ENCODE results near the gene MYL5. TPM values are rescaled to one million over a fixed set of nuclear protein-coding genes. Genes with fewer than 3 reads are reported as not detected.

Gene MYL5
- total RNA-seq, 4 donors from 2014 or later = 82.8 to 135 (median 95.2) TPM

DNA sequence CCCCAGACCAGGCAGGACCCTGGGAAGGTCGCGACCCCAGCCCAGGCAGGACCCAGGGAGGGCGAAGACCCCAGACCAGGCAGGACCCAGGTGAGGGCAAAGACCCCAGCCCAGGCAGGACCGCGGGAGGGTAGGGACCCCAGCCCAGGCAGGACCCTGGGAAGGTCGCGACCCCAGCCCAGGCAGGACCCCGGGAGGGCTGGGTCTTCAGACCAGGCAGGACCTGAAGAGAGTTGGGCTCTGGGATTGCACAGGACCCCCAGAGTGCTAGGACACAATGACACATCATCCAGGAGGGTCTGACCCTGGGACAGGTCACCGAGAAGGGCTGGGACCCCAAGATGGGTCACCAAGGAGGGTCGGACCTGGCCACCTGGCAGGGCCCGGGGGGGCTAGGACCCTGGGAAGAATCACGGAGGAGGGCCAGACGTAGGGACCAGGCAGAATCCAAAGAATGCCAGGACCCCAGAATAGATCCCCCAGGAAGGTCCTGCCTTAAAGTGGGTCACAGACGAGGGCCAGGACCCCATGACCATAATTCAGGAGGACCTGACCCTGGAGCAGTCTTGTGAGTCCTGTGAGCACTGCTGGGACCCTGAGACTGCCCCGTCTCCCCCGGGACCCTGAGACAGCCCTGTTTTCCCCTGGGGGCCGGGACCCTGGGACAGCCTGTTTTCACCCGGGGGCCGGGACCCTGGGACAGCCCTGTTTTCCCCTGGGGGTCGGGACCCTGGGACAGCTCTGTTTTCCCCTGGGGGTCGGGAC, 32.7 kb downstream of the MYL5 start:
- Histone ChIP-seq H3K27ac (no peak overlapping the region), H3K9me3 (no peaks in the 10 kb centered on the region), H3K27me3 (no peaks in the 10 kb centered on the region), H3K4me3 (peak overlapping the region; percentile 78 to 99 (median 95)), H3K4me1 (peaks cover 3 to 29% (median 17%) of the 10 kb centered on the region in 4 donors), H3K36me3 (no peaks in the 10 kb centered on the region)
- no peak for DNase-seq
- TF ChIP-seq POLR2A (IDR thresholded peaks at IDR 0.05) = no peak
- TF ChIP-seq, protein P1, sequence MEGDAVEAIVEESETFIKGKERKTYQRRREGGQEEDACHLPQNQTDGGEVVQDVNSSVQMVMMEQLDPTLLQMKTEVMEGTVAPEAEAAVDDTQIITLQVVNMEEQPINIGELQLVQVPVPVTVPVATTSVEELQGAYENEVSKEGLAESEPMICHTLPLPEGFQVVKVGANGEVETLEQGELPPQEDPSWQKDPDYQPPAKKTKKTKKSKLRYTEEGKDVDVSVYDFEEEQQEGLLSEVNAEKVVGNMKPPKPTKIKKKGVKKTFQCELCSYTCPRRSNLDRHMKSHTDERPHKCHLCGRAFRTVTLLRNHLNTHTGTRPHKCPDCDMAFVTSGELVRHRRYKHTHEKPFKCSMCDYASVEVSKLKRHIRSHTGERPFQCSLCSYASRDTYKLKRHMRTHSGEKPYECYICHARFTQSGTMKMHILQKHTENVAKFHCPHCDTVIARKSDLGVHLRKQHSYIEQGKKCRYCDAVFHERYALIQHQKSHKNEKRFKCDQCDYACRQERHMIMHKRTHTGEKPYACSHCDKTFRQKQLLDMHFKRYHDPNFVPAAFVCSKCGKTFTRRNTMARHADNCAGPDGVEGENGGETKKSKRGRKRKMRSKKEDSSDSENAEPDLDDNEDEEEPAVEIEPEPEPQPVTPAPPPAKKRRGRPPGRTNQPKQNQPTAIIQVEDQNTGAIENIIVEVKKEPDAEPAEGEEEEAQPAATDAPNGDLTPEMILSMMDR (IDR thresholded peaks at IDR 0.05) = no peak

DNA sequence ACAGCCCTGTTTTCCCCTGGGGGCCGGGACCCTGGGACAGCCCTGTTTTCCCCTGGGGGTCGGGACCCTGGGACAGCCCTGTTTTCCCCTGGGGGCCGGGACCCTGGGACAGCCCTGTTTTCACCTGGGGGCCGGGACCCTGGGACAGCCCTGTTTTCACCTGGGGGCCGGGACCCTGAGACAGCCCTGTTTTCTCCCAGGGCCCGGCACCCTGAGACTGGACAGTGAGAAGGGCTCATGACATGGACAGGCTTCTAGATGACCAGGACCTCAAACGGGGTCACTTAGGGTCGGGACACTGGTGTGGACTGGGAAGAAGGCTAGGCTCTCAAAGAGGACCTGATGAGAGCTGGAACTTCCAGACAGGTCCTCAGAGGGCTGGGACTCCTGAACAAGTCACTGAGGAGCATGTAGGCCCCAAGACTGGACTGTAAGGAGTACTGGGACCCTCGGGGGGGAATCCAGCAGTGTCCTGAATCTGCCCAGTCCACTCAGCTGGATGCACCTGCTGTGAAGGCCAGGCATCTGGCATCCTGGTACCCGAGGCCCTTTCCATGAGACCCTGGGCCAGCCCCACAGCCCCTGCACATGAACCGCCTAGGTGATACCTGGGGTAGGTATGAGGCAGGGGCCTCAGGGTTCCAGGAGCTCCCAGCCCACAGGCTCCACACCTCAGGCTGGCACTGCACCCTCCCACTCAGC, 33.7 kb downstream of the MYL5 start:
- no peak for DNase-seq
- Histone ChIP-seq H3K4me3 (peak overlapping the region in 1 of 4 donors; percentile 99), H3K27ac (no peak overlapping the region), H3K27me3 (no peaks in the 10 kb centered on the region), H3K9me3 (no peaks in the 10 kb centered on the region), H3K4me1 (peaks cover 3 to 29% (median 17%) of the 10 kb centered on the region in 4 donors), H3K36me3 (no peaks in the 10 kb centered on the region)
- TF ChIP-seq POLR2A (IDR thresholded peaks at IDR 0.05) = no peak
- TF ChIP-seq, protein P1 (IDR thresholded peaks at IDR 0.05) = no peak

DNA sequence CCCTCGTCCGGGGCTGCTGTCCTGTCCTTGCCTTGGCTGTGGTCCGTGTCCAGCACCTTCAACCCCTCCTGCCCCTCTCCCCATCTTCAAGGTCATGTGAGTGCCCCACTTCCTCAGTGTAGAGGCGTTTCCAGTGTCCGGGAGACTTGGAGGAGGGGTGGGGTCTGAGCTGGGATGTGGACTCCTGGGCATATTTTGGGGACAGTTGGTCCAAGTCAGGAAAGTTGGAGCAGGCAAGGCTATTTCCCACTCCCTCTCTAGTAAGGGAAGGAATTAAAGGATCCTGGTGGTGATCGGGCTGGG, 34.2 kb downstream of the MYL5 start:
- DNase-seq = no peak
- H3K4me1 ChIP-seq = peaks cover 3 to 29% (median 17%) of the 10 kb centered on the region in 4 donors

DNA sequence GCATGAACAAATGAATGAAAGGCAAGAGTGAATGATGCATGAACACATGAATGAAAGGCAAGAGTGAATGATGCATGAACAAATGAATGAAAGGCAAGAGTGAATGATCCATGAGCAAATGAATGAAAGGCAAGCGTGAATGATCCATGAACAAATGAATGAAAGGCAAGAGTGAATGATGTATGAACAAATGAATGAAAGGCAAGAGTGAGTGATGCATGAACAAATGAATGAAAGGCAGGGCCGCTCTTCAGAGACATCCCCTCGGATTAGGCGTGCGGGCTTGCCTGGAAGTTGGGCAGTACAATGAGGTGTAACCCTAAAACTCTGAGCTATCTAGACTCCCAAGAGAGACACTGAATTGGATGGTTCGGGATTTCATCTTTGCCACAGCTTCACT, 35.0 kb downstream of the MYL5 start:
- H3K27ac ChIP-seq = no peak overlapping the region
- no peaks in the 10 kb centered on the region for H3K27me3 ChIP-seq
- no peaks in the 10 kb centered on the region for H3K9me3 ChIP-seq
- no peak for DNase-seq
- no peak overlapping the region for H3K4me3 ChIP-seq
- H3K36me3 ChIP-seq = peaks cover 0 to 5% (median 0%) of the 10 kb centered on the region in 3 donors
- H3K4me1 ChIP-seq = peaks cover 3 to 33% (median 17%) of the 10 kb centered on the region in 4 donors
- no peak for TF ChIP-seq POLR2A (IDR thresholded peaks at IDR 0.05)
- TF ChIP-seq, protein P1 (IDR thresholded peaks at IDR 0.05) = no peak

More for the DNA sequence above, 34.2 kb downstream of the MYL5 start:
- Histone ChIP-seq H3K27me3 (no peaks in the 10 kb centered on the region), H3K9me3 (no peaks in the 10 kb centered on the region), H3K4me3 (no peak overlapping the region), H3K36me3 (no peaks in the 10 kb centered on the region), H3K27ac (no peak overlapping the region)
- TF ChIP-seq, protein P1 (IDR thresholded peaks at IDR 0.05) = no peak
- no peak for TF ChIP-seq POLR2A (IDR thresholded peaks at IDR 0.05)

DNA sequence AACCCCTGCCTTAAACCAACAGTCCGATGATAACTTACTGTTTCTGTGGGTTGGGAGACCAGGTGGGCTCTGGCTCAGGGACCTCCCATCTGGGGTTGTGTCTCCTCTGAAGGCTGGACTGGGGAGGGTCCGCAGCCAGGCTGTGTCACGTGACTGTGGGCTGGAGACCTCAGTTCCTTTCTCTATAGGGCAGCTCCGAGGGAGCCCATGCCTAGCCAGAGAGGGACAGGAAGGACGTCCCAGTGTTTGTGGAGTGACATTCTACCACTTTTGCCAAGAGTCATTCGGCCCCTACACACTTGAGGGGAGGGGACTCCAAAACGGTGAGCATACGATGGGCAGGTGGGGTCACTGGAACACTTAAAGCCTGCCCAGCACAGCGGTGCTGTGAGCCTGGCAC, 35.8 kb downstream of the MYL5 start:
- H3K27ac ChIP-seq = no peak overlapping the region
- H3K4me1 ChIP-seq = peaks cover 1 to 36% (median 15%) of the 10 kb centered on the region in 4 donors
- H3K27me3 ChIP-seq = no peaks in the 10 kb centered on the region
- no peak overlapping the region for H3K4me3 ChIP-seq
- peaks cover 0 to 9% (median 0%) of the 10 kb centered on the region in 3 donors for H3K36me3 ChIP-seq
- DNase-seq = no peak
- TF ChIP-seq, protein P1 (IDR thresholded peaks at IDR 0.05) = no peak
- no peak for TF ChIP-seq POLR2A (IDR thresholded peaks at IDR 0.05)
- no peaks in the 10 kb centered on the region for H3K9me3 ChIP-seq
